HG03095 (cell line): ENCODE results near the gene DNAAF5.

Experiments
- ATAC-seq: cut with Tn5 transposase; IDR thresholded peaks from one replicate; pipeline ENCODE4 v1.9.1; 2021; ENCODE audit warnings: moderate library complexity; ENCODE audit not compliant: unreplicated experiment

DNAAF5 gene

GRCh38 chr7:706721-707120 lies 19.8 kb upstream of the DNAAF5 start:
- ATAC-seq, result no peak

- no peak for ATAC-seq
Observed at GRCh38 chr7:707296-708000, 19.1 kb upstream of the DNAAF5 start.

- ATAC-seq, result no peak
Observed at GRCh38 chr7:710161-710560, 16.3 kb upstream of the DNAAF5 start.

DNA sequence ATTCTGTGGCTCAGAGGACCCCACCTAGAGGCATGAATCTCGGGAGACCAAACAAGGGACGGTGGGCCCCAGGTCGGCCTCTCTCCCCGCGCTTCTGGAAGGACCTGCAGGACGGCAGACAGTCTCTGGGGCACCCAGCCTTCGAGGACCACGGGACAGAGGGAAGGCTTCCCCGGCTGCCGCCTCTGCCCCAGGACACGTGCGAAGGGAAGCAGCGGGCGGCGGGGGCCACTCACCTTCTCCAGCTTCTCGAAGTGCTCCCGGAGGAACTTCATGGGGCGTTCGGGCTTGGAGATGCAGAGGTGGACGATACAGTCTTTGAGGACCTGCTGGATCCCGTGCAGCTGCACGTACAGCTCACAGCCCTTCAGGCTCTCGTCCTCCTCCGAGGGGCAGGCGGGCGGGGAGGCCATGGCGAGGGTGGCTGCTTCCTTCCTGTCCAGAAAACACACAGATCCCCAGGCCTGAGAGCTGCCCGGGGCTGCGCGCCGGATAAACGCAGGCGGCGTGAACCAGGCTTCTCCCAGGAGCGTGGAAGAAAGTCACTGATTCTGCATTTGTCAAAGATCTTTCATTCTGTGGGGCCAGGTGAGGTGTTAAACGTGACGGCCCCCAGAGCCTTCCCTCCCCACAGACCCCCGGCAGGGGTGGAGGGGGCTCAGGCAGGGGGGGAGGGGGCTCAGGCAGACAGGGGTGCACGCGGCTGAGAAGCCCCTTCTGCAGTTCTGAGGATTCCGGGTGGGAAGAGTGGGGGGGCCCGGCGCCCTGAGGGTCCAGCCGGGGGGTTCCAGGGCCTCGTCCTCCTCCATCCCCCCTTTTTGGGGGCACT lies 15.2 kb upstream of the DNAAF5 start:
- no peak for ATAC-seq

DNA sequence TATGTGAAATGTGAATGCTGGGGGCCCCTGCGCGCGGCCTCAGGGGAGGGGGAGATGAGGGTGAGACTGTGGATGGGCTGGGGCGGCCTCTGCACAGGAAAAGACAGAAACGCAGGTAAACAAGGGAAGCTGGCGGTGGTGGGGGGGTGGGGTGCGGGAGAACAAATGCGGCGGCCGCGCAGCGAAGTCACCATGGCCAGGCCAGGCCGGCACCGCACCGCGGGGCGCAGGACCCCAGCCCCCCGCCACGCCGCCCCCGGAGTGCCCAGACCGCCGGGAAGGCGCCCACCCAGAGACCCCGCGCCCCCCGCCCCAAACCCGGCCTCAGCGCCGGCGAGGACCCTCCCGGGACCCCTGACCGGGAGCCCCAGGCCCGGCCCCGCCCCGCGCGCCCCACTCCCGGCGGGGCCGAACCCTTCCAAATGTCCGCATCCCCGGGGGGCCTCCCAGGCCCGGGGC lies 14.5 kb upstream of the DNAAF5 start:
- no peak for ATAC-seq

DNA sequence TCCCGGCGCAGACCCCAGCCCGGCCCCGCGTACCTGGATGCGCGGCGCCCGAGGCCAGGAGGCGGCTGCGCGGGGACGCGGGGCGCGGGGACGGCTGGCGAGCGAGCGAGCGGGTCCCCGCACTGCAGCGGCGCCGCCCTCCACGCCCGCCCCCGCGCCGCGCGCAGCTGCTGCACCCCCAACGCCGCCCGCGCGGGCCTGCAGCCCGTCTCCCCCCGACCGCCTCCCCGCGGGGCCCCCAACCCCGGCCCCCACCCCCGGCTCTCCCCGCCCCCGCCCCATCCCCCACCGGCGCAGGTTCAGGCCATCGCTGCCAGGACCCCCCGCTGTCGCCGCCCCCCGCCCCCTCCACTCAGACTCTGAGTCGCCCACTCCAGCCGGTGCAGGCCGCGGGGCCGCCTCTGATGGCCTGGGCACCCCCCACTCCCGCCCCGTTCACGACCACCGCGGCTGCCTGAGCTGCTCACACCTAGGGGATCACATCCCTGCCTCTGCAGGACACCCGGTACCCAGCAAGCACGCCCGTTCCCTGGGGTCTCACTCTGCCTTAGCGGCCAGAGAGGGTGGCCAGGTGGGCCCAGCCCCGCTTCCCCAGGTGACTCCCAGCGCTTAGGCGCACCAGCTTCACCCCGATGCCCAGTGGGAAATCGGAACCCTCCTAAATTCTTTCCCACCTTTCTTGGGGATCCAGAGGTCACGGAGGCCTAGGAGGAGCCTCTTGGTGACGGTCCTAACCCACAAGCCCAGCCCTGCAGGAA lies 13.9 kb upstream of the DNAAF5 start:
- no peak for ATAC-seq

DNA sequence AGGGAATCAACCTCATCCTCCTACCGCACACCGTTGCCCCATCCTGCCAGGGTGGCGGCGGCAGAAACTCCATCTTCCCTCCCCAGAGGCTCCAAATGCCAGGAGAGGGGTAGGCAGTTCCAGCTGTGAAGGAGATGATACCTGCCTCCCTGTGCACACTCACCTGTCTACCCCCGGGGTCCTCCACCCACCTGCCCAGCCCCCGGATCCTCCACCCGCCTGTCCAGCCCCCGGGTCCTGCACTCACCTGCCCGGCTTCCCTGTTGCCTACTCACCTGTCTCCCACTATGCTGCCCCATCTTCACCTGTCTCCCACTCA lies 13.4 kb upstream of the DNAAF5 start:
- ATAC-seq, result no peak

GRCh38 chr7:713488-714230 lies 12.8 kb upstream of the DNAAF5 start:
- no peak for ATAC-seq

DNA sequence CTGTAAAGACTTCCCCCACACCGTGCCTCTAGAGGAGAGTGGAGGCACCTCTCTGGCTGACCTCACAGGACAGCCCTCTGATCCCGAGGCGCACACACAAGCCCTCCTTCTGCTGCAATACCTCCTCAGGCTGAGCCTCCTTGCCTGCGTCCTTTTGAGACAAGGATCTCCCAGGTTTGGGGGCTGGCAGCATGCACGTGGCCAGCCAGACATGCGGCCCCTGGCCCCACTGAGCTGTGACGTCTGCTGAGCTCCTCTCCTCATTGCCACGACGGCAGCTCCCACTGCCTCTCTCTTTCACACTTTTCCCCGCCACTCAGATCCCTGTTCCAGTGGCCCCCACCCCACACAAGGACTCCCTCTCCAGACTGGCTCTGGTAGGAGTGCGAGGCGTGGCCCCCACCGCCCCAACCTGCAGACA lies 12.2 kb upstream of the DNAAF5 start:
- no peak for ATAC-seq

DNA sequence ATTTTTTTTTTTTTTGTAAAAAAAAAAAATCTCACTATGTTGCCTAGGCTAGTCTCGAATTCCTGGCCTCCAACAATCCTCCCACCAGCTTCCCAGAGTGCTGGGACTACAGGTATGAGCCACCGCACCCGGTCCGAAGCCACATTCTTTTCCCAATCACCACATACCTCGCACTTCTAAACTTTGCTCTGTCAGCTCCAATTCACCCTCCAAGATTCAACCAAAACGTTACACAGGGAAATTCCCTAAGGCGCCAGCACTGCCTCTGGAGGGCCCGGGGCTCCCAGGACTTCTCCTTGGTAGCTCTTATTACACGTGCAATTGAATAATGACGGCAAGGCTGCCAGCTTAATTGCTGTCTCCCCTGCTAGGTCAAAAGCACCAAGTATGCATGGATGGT lies 10.3 kb upstream of the DNAAF5 start:
- ATAC-seq, result no peak

GRCh38 chr7:716636-717035 lies 9.9 kb upstream of the DNAAF5 start:
- no peak for ATAC-seq

DNA sequence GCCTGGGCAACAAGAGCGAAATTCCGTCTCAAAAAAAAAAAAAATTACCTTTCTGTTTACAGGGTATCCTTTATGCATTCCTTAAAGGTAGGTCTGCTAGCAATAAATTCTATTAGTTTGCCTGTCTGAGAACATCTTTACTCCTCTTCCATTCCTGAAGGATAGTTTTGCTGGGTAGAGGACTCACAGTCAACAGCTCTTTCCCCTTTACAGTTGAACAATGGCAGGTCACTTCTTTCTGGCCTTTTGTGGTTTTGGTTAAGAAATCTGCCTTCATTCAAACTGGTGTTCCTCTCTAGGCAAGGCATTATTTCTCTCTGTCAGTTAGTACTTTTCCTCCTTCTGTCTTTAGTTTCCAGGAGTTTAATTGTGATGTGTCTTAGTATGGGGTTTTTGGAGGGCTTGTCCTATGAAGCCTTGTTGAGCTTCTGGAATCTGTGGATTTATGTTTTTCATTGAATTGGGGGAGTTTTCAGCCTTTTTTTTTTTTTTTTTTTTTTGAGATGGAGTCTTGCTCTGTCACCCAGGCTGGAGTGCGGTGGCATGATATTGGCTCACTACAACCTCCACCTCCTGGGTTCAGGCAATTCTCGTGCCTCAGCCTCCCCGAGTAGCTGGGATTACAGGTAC lies 4.8 kb upstream of the DNAAF5 start:
- ATAC-seq, result no peak

- ATAC-seq, result no peak
Observed at GRCh38 chr7:723541-723940, 3.0 kb upstream of the DNAAF5 start.

DNA sequence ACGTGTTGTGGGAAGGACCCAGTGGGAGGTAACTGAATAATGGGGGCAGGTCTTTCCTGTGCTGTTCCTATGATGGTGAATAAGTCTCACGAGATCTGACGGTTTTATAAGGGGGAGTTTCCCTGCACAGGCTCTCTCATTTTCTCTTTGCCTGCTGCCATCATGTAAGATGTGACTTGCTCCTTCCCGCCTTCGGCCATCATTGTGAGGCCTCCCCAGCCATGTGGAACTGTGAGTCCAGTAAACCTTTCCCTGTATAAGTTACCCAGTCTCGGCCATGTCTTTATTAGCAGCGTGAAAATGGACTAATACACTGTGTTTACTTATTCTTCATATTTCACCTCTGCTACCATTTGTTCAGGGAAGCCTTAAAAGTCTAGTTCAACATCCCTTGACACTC lies 2.2 kb upstream of the DNAAF5 start:
- no peak for ATAC-seq

GRCh38 chr7:725223-726005 lies 1.1 kb upstream of the DNAAF5 start:
- no peak for ATAC-seq

- no peak for ATAC-seq
Observed at GRCh38 chr7:726854-727103, 280 bp downstream of the DNAAF5 start.

DNA sequence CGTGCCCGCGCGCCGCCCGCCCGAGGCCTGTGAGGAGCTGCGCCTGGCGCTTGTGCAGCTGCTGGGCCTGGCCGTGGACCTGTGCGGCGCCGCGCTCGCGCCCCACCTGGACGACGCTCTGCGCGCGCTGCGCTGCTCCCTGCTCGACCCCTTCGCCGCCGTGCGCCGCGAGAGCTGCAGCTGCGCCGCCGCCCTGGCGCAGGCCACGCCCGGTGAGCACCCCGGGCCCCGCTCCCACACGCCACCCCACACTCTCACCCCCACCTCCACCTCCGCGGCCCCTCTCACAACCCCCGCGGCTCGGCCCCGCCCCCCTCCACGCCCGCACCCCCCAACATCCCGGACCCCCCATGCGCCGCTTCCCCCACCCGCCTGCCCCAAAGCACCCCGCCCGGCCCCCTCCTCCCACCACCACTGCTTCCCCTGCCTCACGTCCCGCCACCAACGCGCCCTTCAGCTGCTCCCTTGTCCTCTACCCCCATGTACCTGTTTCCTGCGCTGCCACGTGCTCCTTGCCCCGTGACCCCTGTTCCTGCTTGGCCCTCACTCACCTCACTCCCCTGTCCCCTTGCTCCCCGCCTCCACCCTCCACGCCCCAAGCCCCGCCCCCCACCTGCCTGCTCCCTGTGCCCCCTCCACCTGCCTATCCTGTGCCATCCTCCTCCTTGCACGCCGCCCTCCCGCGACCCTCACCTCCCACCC lies 756 bp downstream of the DNAAF5 start, which contains the start of gene PRKAR1B:
PRKAR1B (minus strand) TSS at position 178 of the 702 bp plus-strand sequence. CDS start 15,776 bp downstream, outside the sequence.
- ATAC-seq, result peak; percentile 35

- ATAC-seq, result no peak
Observed at GRCh38 chr7:727806-728460, 1.4 kb downstream of the DNAAF5 start.

DNA sequence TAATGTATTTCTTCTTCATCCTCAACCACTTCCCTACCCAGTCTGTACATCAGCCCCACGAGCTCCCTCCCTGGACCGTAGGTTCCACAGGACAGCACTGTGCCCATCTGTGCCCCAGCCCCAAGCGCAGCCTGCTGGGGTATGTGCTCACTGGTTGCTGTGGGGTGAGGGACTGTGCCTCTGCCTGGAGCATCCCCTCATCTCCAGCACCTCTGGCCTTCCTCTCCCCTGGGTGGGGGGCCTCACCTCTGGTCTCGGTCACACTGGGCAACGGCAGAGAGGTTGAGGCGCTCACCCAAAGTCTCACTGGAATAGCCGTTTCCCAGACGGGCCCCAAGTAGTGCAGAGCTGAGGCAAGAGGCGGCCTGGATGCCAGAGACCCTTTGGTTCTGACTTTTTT lies 2.1 kb downstream of the DNAAF5 start:
- no peak for ATAC-seq
